Stimulated activated CD4-positive, alpha-beta T cell treated with anti-CD3 and anti-CD28 coated beads, Interleukin-2, amount 100 ng/mL, for 4 hours (primary cell): ENCODE data around the gene CERT1.
"Not testable (repeated sequence)": the region's sequence is repeated elsewhere in the genome, so short reads cannot be mapped to it uniquely, and the experiment has no call there.

Experiments used
- DNase-seq: peaks from one replicate; pipeline ENCODE4 v3.0.0-alpha.2; 2020; ENCODE audit warnings: low read depth

Gene CERT1

GRCh38 chr5:75522542-75522941 lies 11.1 kb upstream of the CERT1 start:
- DNase-seq: no peak

- no peak for DNase-seq
Observed at GRCh38 chr5:75522025-75522424, 10.6 kb upstream of the CERT1 start.

- no peak for DNase-seq
Observed at GRCh38 chr5:75521195-75521594, 9.8 kb upstream of the CERT1 start.

GRCh38 chr5:75519761-75520160 lies 8.3 kb upstream of the CERT1 start:
- DNase-seq: no peak

- no peak for DNase-seq
Observed at GRCh38 chr5:75514323-75514722, 2.9 kb upstream of the CERT1 start.

GRCh38 chr5:75513841-75514240 lies 2.4 kb upstream of the CERT1 start:
- no peak for DNase-seq

DNA sequence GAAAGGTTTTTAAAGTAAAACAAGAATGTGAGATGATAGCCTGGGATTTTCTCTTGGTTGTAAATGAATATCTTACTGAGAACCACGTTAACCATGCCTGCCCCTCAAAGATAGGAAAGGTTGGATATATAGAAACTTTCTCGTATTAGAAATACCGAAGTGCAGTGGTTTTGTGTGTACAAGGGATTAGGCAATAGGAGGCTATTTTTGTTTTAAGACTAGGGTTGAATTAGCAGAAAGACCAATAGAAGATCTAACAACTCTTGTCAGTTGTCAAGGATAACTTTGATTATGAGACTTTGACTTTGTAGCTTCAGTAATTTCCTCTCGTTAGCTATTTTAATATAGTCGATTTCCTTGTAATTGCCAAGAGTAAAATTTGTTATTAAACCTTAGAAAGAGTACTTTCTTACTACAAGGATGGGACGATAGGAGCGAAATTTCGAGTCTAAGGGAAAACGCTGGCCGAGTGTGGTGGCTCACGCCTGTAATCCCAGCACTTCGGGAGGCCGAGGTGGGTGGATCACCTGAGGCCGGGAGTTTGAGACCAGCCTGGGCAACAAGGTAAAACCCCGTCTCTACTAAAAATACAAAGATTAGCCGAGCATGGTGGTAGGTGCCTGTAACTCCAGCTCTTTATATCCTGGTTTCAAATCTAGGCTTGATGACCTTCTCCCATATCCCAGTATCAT lies 1.1 kb upstream of the CERT1 start:
- no peak for DNase-seq

GRCh38 chr5:75510836-75511434 lies 494 bp downstream of the CERT1 start:
- peak; percentile 9 for DNase-seq

DNA sequence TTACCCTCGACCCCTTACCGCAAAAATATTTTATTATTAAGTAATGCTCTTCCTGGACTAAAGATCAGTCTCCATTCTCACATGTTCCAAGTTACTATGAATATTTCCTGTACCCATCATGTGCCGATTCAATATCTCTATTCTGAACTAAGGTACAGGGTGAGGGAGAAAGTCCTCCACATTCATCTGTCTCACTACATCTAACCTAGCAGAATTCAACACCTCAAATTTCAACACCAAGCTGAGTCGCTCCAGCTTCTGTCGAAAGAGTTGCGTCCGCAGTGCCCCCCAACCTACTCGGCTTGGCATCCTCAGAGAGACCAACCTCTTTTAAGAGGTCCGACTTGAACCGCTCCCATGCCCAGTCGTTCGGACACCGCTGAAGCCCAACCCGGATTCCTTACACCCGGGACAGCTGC lies 1.0 kb downstream of the CERT1 start:
- DNase-seq: no peak

GRCh38 chr5:75509956-75510355 lies 1.5 kb downstream of the CERT1 start:
- DNase-seq: no peak

DNA sequence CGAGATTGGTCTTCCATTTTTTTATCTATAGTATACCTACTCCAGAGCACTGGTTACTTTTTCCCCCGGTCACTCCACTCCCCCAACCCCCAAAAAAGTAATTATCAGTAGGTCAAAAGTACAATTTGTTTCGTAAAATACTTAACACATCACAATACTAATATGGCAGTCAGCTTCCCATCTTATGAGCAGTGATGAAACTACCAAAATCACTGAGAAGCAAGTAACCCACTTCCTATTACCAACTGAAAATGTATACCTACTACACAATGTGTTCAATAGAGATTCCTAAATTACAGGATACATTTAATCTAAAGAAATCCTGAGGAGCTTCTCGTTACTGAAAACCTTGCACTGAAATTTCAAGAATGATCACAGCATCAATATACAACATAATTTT lies 1.9 kb downstream of the CERT1 start:
- DNase-seq: no peak

GRCh38 chr5:75507841-75508240 lies 3.6 kb downstream of the CERT1 start:
- no peak for DNase-seq

DNA sequence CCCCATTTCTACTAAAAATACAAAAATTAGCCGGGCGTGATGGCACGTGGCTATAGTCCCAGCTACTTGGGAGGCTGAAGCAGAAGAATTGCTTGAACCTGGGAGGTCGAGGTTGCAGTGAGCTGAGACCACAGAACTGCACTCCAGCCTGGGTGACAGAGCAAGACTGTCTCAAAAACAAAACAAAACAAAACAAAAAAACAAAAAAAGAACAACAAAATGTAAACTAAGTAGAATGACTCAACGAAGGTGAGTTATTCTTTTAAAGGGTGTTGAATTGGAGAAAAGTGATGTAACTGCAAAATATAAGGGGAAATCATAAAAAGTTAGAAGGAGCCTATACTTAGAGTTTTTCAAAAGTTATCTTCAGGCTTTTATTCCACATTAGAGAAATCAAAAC lies 6.3 kb downstream of the CERT1 start:
- not testable (repeated sequence) for DNase-seq

GRCh38 chr5:75498875-75499274 lies 12.6 kb downstream of the CERT1 start:
- not testable (repeated sequence) for DNase-seq

DNA sequence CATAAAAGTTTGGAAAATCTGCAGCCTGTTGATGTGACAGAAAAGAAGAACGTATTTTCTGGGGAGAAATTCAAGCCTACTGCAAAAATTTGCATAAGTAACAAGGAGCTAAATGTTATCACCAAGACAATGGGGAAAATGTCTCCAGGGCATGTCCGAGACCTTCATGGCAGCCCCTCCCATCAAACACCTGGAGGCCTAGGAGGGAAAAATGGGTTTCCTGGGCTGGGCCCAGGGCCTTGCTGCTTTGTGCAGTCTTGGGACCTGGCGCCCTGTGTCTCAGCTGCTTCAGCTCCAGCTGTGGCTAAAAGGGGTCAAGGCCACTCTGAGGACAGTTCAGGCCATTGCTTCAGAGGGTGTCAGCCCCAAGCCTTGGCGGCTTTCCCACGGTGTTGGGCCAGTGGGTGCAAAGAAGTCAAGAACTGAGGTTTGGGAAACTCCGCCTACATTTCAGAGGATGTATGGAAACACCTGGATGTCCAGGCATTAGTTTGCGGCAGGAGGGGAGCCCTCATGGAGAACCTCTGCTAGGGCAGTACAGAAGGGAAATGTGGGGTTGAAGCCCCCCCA lies 13.1 kb downstream of the CERT1 start:
- no peak for DNase-seq

DNA sequence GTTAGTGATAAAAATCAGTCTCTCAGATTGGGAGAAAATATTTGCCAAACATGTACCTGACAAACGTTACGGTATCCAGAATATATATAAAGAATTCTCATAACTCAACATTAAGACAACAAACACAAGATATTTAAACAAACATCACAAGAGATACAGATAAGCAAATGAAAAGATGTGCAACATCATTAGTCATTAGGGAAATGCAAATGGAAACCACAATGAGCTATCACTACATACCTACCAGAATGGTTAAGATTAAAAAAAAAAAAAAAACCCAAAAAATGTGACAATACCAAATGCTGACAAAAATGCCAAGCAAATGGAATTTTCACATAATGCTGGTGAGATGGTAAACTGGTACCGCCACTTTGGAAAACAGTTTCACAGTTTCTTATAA lies 15.4 kb downstream of the CERT1 start:
- DNase-seq: no peak

GRCh38 chr5:75491621-75492020 lies 19.8 kb downstream of the CERT1 start:
- DNase-seq: no peak

- not testable (repeated sequence) for DNase-seq
Observed at GRCh38 chr5:75489847-75490246, 21.6 kb downstream of the CERT1 start.

- DNase-seq: no peak
Observed at GRCh38 chr5:75484605-75485004, 26.8 kb downstream of the CERT1 start.

DNA sequence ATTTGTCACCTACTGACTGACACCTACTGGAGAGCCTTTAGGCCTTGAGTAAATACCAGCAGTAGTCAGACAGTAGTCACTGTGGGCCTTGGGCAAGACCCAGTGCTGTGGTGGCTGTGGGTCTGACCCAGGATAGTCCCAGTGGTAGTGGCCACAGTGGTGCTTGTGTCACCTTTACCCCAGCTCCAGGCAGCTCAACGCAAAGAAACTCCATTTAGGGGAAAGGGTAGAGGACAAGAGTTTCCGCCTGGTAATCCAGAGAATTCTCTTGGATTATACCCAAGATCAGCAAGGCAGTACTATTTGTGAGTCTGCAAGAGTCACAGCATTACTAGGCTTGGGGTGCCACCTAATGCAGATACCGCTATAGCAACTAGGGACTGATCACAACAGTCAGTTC lies 28.9 kb downstream of the CERT1 start:
- no peak for DNase-seq

DNA sequence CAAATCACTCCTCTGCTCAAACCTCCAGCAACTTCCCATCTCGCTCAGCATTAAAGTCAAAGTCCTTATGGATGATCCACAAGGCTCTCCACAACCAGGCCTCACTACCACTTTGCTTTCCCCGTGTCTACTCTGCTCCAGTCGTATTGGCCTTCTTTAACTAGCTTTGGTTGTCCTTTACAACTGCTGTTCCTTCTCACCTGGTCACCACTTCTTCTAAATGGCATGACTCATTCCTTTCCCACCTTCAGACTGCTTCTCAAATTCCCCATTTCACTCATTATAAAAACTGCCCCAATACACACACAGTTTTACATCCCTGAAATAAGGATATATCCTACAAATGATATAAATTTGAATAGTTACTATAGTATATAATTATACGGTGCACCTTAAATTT lies 30.4 kb downstream of the CERT1 start:
- DNase-seq: no peak

GRCh38 chr5:75475364-75475763 lies 36.1 kb downstream of the CERT1 start:
- no peak for DNase-seq

GRCh38 chr5:75473463-75473862 lies 38.0 kb downstream of the CERT1 start:
- no peak for DNase-seq

GRCh38 chr5:75472973-75473372 lies 38.5 kb downstream of the CERT1 start:
- DNase-seq: no peak
